Measurements from ENCODE around the gene SMCO3. TPM values are rescaled to one million over a fixed set of nuclear protein-coding genes. Genes with fewer than 3 reads are reported as not detected.

The SMCO3 gene
- polyA plus RNA-seq, 2 of the 4 experiments (the other 2 are of a cell fraction) = 0.06 TPM; not detected in 1

GRCh38 chr12:14776236-14776961, 37.6 kb downstream of the SMCO3 start:
- no peaks in the 10 kb centered on the region for H3K9me3 ChIP-seq
- 75% methylated on average over 5 of the region's 5 CpGs for WGBS (ENCODE audit: missing lambda C conversion rate)
- ATAC-seq (no peak), FAIRE-seq (no peak), DNase-seq (ENCODE audit: low read depth in 1 of 2, low spot score in 1 of 2) (peak in 1 of 2 experiments; percentile 26)
- peaks cover 26% of the 10 kb centered on the region for H3K4me1 ChIP-seq
- H3K4me3 ChIP-seq = no peak overlapping the region
- peak overlapping the region; percentile 79 for H3K4me2 ChIP-seq
- TF ChIP-seq CHD2 (IDR thresholded peaks at IDR 0.05; ENCODE audit: low read length, partially characterized antibody) = no peak
- TF ChIP-seq RARB (CRISPR knock-in tag; IDR thresholded peaks at IDR 0.05) = no peak
- peak; percentile 17; the same call in 1 of the 3 replicates for TF ChIP-seq SMC3 (IDR thresholded peaks at IDR 0.05)
- no peak for TF ChIP-seq NR3C1 (IDR thresholded peaks at IDR 0.05)
- no peak for TF ChIP-seq CBX8 (IDR thresholded peaks at IDR 0.05)
- TF ChIP-seq JUNB (IDR thresholded peaks at IDR 0.05) = no peak
- no peak for TF ChIP-seq GATA3 (IDR thresholded peaks at IDR 0.05; ENCODE audit: borderline replicate concordance)
- TF ChIP-seq POLR2A (IDR thresholded peaks at IDR 0.05; ENCODE audit: low read length) = no peak
- no peak for TF ChIP-seq BHLHE40 (IDR thresholded peaks at IDR 0.05; ENCODE audit: low read depth, low read length)
- TF ChIP-seq FOSL2 (IDR thresholded peaks at IDR 0.05) = no peak
- no peak for TF ChIP-seq FOSL2 (CRISPR knock-in tag; IDR thresholded peaks at IDR 0.05)
- TF ChIP-seq ELK1 (IDR thresholded peaks at IDR 0.05; ENCODE audit: low read depth, low read length) = no peak
- TF ChIP-seq MAFK (IDR thresholded peaks at IDR 0.05; ENCODE audit: partially characterized antibody) = no peak
- no peak for TF ChIP-seq ZNF302 (CRISPR knock-in tag; IDR thresholded peaks at IDR 0.05)
- TF ChIP-seq HOXB5 (CRISPR knock-in tag; IDR thresholded peaks at IDR 0.05) = no peak
- no peak for TF ChIP-seq CEBPB (IDR thresholded peaks at IDR 0.05)
- no peak for TF ChIP-seq HDAC2 (IDR thresholded peaks at IDR 0.05)
- TF ChIP-seq HMGXB4 (CRISPR knock-in tag; IDR thresholded peaks at IDR 0.05; ENCODE audit: borderline replicate concordance) = no peak
- no peak for TF ChIP-seq FOSB (CRISPR knock-in tag; IDR thresholded peaks at IDR 0.05)
- peak; percentile 43 to 46; a peak in 4 of 5 replicates for TF ChIP-seq RAD21 (conservative IDR thresholded peaks at IDR 0.05 in 1 of 2, IDR thresholded peaks at IDR 0.05 in 1 of 2)
- no peak for TF ChIP-seq HOXA7 (CRISPR knock-in tag; IDR thresholded peaks at IDR 0.05)
- TF ChIP-seq EP300 (IDR thresholded peaks at IDR 0.05) = no peak
- TF ChIP-seq ZSCAN20 (CRISPR knock-in tag; IDR thresholded peaks at IDR 0.05) = no peak
- TF ChIP-seq EHF (CRISPR knock-in tag; IDR thresholded peaks at IDR 0.05) = no peak
- TF ChIP-seq SREBF2 (IDR thresholded peaks at IDR 0.05) = no peak
- TF ChIP-seq, protein P1, sequence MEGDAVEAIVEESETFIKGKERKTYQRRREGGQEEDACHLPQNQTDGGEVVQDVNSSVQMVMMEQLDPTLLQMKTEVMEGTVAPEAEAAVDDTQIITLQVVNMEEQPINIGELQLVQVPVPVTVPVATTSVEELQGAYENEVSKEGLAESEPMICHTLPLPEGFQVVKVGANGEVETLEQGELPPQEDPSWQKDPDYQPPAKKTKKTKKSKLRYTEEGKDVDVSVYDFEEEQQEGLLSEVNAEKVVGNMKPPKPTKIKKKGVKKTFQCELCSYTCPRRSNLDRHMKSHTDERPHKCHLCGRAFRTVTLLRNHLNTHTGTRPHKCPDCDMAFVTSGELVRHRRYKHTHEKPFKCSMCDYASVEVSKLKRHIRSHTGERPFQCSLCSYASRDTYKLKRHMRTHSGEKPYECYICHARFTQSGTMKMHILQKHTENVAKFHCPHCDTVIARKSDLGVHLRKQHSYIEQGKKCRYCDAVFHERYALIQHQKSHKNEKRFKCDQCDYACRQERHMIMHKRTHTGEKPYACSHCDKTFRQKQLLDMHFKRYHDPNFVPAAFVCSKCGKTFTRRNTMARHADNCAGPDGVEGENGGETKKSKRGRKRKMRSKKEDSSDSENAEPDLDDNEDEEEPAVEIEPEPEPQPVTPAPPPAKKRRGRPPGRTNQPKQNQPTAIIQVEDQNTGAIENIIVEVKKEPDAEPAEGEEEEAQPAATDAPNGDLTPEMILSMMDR (IDR thresholded peaks at IDR 0.05) = peak; percentile 43
- no peak for TF ChIP-seq RFX5 (IDR thresholded peaks at IDR 0.05)
- ChIA-PET CTCF (interaction anchor here (0.6 to 5.9 kb wide), 7 partner anchors 13 to 220 kb away, joined by 3 to 28 read pairs (median 4); no protein-coding TSS in a partner anchor), POLR2A (interaction anchor here (1.8 kb wide), 1 partner anchor 61 kb away, joined by 12 read pairs; no protein-coding TSS in a partner anchor)
- H3K27ac ChIP-seq = peak overlapping the region in 1 of 2 experiments; percentile 94; a peak in 2 of 6 replicates

Data from A549 (cell line).